GM19455 (cell line): ENCODE results near the gene MYH15.

Experiments used
- ATAC-seq: cut with Tn5 transposase; IDR thresholded peaks from one replicate; pipeline ENCODE4 v1.9.1; 2021; ENCODE audit not compliant: unreplicated experiment

The MYH15 gene

DNA sequence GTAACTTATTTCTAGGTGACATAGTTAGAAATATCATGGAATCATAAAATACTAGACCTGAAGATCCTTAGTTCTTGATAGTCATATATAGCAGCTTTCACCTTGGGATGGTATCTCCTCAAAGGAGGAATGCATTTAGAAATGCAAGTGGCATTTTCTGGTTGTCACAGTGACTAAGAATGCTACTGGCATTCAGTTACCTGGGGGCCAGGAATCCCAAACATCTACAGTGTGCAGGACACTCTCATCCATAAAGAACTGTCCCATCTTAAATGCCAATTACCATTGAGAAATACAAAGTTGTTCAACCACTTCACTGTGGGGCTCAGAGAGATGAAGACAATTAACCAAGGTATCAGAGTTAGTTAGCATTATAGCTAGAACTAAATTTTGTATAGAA is 36.7 kb downstream of the MYH15 start:
- ATAC-seq, result no peak

DNA sequence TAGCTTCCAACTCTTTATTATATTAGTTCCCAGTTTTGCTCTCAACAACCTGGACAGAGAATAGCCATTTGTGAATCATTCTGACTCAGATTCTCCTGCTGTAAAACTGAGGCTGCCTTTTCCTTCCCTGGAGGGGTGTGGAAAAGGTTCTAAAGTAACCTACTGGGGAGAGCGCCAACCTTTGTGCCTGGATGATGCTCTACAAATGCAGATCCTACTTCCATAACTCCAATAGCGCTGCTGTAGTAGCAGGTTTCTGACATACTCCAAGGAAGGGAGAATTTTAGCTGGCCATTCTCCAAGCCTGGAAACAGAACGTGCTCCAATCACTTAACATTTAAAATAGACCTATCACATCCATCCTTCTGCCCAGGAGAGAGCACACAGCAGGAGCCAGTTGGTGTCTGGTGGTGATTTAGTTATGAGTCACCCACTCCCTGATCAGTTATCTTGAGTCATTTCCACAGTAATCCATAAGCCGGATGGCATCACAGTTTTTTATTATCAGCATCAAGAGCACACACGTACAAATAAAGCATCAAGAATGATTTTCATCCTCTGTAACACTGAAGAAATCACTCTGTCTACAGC is 38.3 kb downstream of the MYH15 start:
- ATAC-seq, result no peak

DNA sequence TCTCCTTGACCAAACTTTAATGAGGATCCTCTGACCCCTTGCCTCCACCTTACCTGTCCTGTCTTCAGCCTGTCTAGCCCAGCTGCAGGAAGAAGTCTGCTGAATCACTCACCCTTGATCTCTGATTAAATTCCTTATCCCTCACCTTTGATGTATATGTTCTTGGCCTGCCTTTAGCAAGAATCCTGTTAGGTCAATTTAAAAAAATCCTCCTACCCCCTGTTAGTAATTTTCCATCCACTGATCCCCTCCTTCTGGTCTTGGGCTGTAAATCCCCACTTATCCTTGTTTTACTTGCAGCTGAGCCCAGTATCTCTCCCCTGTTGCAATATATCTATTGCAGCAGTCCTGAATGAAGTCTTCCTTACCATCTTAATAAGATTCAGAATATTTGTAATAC is 39.0 kb downstream of the MYH15 start:
- no peak for ATAC-seq

DNA sequence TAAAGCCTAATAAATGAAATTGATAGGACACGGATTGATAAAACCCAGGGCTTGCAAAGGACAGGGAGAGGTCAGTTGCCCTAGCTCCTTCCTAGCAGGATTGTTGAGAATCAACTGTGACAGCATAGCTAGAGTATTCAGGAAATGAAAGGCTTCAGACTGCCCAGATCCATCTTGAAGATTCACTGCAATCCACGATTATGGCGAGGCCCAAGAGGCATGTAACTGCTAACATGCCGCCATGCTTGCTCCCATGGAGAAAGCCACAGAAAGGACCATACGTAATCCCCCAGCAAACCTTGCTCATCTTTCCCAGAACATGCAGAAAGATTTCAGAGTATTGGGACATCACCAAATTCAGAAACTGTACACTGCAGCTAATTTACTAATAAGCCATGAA is 41.3 kb downstream of the MYH15 start:
- ATAC-seq, result no peak

DNA sequence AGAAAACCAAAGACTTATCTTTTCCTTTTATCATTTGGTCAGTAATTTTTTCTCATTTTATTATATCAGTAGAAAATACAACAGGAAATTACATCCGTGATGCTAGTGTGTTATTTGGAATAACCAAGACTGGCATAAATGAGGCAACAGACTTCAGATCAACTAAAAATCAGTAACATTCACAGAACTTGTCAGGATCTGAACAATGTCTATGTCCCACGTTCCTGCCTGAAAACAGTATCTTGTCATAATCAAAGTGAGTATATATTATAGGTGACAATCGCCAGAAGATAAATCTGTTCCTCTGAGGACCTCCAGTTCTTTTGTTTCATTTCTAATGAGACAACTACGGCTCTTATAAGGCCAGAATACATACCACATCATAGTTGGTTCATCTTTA is 41.8 kb downstream of the MYH15 start:
- no peak for ATAC-seq

DNA sequence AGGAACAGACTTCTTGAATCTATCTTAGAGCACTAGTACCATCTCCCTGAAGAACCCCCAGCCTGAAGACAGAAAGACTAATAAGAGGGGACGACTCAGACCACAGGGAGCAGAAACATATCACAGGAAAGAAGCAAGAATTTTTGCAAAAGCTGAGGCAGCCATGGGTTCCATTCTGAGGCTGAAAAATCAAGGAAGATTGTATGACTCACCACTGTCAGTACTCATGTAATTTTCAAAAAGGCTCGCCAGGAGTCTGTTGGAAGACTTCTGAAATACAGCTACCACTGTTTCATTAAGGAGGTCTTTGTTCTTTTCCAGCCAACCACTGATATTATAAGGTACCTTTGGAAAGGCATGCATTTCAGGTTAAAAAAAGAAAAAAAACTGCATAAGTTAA is 47.5 kb downstream of the MYH15 start:
- ATAC-seq, result no peak

DNA sequence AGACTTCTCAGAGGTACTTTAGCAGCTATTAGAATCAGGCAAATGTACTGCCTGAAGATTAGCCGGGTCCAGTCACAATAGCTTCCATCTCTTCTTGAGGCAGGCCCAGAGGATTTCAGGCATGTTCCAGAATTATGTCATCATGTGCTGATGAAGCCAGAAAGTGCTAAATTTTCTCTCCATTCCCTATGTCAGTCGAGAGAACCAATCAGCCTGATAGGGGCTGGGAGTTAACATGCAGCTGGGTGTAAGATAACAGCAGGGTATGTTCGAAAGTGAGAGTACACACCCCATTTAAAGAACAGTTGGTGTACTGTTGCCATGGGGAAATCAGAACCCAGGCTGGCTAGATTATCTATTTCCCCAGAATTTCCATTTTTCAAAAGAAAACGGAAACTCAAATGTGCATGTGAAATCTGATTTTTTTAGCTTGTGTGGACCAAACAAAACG is 48.7 kb downstream of the MYH15 start:
- peak; percentile 85 for ATAC-seq

DNA sequence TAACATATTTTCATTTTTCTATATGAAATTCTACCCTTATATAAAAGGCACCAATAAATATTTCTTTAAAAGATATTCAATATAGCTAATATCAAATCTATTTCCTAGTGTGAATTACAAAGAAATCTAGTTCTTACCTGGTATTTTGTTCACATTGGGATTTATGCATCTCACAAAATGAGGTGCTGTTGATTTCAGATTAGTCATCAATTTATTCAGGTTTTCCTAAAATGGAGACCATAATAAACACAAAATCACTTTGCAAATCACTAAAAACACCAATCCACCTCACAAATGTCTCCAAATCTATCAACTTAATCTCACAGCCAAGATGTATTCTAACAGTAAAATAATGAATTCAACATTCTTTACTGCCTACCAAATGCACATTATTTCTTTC is 51.2 kb downstream of the MYH15 start:
- ATAC-seq, result no peak

DNA sequence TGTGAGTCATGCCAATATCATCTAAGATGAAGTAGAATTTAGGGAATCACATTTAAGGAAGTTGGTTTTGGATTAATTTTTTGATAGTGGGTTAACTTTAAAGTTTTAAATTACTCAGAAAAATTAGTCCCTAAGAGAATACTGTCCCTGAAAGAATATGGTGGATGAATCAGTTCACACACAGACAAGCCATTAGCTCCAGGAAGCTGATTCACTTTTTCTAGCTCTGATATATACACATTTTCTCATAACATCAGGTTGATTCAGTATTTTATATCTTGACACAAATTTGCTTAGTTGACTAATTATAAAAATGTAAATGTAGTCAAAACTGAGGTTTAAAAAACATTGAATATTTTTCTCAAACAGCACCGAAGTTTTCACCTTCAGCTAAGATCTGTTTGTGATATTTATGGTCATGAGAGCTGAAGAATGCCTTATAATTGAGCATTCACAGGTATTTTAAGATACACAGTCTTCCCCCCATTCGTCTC is 55.1 kb downstream of the MYH15 start:
- no peak for ATAC-seq

DNA sequence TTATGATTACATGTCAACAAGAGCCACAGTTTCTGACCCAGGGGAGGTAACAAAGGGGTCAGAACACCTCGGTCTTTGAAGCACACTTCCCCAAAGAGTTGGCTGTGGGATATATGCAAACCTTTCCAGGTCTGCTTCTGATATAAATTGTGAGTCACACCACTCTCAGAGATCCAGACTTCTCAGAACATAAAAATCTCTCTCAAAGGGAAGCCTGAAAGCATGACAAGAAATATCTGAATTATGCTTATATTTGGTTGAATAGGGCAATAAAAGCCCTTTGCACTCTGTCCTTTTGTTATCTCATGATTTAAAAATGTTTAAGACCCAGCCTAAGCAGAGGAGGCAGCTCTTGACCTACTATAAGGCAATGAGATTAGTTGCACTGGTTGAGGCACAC is 56.8 kb downstream of the MYH15 start:
- no peak for ATAC-seq

DNA sequence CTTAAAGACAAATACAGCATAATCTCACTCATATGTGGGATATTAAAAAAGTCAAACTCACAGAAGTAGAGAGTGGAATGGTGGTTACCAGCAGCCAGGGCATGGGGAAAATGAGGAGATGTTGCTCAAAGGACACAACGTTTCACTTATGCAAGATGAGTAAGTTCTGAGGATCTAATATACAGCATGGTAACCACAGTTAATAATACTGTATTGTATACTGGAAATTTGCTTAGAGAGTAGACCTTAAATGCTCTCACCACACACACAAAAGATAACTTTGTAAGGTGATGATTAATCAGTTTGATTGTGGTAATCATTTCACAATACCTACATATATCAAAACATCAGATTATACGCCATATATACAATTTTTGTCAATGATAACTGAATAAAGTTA is 60.0 kb downstream of the MYH15 start:
- no peak for ATAC-seq

DNA sequence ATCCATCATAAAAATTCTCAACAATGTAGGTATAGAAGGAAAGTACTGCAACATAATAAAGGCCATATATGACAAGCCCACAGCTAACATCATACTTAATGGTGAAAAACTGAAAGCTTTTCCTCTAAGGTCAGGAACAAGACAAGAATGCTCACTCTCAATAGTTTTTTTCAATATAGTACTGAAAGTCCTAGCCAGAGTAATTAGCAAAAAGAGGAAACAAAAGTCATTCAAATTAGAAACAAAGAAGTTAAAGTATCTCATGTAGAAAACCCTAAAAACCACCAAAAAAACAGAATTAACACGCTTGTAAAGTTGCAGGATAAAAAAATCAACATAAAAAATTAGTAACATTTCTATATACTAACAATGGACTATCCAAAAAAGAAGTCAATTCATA is 61.8 kb downstream of the MYH15 start:
- peak; percentile 55 for ATAC-seq

DNA sequence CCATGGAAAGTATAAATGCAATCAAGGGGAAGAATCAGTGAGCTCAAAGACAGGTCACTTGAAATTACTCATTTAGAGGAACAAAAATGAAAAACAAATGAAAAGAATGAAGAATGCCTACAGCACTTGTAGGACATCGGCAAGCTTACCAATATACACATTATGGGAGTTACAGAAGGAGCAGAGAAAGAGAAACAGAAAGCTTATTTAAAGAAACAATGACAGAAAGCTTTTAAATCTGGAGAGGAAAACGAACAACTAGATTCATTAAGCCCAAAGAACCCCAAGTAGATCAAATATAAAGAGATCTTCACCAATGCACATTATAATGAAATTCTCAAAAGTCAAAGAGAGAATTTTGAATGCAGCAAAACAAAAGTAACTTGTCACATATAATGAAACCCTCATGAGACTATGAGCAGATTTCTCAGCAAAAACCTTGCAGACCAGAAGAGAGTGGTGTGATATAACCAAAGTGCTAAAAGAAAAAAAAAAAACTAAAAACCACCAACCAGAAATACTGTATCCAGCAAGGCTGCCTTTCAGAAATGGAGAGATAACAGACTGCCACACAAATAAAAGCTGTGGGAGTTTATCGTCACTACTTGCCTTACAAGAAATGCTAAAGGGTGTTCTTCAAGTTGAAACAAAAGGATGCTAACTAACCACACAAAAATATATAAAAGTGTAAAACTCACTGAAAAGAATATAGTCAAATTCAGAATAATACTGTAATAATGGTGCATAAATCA is 63.1 kb downstream of the MYH15 start:
- ATAC-seq, result no peak

DNA sequence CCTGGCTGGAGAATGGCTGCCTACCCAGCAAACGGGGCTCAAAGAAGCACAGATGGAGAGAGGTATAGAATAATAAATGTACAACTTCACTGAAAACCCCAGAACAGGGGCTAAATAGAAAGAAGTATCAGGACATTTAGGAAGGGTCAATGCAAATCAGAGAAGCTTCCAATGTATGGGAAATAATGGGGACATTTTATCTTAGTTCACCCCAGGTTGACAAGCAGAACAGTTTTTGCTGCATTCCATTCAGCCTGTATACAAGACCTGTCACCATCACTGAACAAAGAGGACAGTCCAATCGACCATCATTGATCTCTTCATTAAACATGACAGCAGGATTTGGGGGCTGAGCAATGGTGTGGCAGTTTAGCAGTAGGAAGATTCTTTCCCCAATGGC is 68.1 kb downstream of the MYH15 start:
- no peak for ATAC-seq

DNA sequence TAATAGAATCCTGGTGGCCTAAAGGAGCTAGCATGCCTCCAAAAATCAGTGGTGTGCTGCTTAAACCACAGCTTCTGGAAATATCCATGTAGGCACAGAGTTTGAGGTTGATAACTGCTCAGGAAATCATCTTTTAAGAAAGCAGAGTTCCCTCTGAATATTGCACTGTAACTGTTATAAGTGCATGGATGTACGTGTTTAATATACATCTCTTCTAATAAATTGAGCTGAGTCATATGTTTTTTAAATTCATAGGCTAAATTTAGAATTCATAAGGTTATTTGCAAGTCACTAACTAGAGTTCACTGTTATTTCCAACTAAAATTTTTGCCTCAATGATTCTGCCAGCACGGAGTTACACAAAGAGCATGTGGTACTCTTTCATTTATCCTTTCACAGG is 68.9 kb downstream of the MYH15 start:
- ATAC-seq, result no peak

DNA sequence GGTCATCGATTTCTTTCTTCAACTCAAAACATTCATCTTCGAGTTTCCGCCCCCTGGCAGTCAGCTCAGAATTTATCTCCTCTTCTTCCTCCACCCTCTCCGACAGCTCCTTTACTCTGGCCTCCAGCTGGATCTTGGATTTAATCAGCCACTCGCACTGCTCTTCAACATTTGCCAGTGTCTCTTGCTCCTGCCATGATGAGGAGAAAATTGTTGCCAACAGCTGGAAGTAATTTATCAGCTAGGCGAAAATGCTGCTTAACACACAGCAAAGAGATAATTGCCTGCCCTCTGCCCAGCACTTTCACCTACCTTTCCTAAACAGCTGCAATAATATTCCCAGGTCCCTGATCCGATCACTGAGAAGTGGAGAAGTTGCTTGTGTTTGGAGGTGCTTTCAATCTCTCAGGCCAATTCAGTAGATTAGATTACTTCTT is 69.3 kb downstream of the MYH15 start:
- no peak for ATAC-seq

DNA sequence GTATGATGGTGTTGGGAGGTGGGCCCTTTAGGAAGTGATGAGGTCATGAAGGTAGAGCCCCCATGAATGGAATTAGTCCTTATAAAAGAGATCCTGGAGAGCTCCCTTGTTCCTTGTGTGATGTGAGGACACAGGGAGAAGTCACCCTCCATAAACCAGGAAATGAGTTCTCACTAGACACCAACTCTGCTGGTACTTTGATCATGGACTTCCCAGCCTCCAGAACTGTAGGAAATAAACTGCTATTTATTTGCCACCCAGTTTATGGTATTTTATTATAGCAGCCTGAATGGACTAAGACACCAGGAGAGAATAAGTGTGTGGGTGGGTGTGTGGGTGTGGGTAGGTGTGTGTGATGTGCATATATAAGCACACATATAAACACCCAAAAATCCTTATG is 71.9 kb downstream of the MYH15 start:
- ATAC-seq, result no peak

DNA sequence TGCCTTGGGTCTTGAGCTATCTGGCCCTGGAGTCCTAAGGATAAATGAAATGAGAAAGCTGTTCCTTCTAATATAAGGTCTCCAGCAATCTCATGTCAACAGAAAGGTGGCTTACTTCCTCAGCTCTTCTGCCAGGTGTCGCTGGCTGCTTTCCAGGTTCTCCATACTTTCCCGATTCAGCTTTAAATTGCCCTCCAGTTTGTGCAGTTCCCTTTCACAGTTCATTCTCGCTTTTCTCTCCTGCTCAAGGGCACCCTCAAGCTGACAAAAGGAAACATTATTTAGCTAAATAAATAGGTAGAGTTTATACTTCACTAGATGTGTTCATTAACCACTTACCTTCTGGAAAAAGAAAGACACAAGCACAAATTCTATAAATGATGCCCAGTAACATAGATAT is 73.0 kb downstream of the MYH15 start:
- no peak for ATAC-seq

DNA sequence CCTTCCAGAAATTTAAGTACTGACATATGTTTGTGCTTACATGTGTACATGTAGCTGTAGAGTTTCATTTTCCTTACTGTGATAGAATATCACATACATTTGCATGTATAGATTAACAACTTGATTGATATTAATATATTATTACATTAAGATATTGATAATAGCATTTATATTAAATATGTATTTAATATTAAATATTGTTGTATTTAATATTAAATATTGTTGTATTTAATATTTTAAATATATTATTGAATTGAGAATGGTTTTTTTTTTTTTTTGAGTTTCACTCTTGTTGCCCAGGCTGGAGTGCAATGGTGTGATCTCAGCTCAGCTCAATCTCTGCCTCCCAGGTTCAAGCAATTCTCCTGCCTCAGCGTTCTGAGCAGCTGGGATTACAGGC is 76.5 kb downstream of the MYH15 start:
- no peak for ATAC-seq

DNA sequence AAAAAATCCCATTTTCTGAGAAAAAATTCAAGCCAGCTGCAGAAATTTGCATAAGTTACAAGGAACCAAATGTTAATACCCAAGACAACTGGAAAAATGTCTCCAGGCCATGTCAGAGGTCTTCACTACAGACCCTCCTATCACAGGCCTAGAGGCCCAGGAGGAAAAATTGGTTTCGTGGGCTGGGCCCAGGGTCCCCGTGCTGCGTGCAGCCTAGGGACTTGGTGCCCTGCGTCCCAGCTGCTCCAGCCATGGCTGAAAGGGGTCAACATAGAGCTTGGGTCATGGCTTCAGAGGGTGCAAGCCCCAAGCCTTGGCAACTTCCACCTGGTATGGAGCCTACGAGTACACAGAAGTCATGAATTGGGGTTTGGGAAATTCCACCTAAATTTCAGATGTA is 78.0 kb downstream of the MYH15 start:
- ATAC-seq, result no peak

DNA sequence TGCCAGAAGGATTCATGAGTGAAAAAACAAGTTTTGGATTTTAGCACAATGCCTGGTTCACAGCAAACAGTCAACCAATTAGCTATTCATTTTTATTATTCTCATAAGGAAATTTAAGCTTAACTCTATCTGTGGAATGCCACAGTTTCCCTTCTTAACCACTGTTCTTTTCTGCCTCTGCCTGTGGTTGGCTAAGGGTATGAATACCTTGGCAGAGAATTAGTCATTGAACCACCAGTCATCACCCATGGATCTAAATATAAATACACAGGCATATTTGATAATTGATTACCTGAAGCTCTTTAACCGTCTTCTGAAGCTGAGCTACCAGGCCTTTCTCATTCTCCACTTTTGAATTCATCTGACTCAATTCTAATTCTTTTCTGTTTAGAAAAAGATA is 79.9 kb downstream of the MYH15 start:
- no peak for ATAC-seq

DNA sequence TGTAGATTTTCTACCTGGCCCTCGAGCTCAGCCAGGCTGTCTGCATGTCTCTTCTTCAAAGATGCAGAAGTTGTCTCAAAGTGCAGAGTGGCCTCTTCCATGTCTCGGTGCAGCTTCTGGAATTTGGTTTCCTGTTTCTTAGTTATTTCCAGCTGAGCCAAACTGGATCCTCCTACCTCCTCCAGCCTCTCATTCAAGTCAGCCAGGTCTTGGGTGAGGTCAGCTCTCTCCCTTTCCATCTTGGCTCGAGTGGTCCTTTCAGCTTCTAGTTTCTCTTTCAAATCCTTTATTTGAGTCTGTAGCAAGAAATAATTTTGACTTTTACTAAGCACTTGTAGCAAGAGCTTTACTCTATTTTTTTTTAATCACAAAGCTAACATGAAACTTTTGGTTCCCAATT is 81.8 kb downstream of the MYH15 start:
- no peak for ATAC-seq

DNA sequence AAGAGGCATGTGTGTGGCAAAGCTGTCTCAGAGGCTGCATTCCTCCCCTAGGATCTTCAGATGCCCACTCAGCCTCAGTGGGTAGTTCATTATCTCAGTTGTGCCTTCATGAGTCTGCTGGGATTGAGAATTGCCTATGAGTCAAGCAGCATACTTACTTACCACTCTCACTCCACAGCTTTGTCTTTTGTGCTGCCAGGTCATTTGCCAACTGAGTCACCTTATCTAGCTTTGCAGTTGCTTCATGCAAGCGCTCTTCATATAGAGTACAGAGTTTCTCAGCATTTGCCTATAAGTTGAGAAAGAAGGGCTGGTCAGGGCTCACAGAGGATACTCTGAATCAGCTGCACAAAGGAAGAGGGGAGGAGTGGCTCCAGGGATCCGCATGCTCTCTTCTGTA is 89.5 kb downstream of the MYH15 start:
- no peak for ATAC-seq
